Ishikawa (cell line): ENCODE measurements around the gene TMC3.

Experiments used
- CEBPB ChIP-seq: IDR thresholded peaks from 2 replicates; pipeline ENCODE4 v1.6.1; 2012
- EP300 ChIP-seq: IDR thresholded peaks from 2 replicates; pipeline ENCODE4 v1.6.1; 2012; ENCODE audit warnings: borderline replicate concordance
- MAX ChIP-seq: IDR thresholded peaks from 2 replicates; pipeline ENCODE4 v1.6.1; 2012
- RAD21 ChIP-seq: IDR thresholded peaks from 2 replicates; pipeline ENCODE4 v1.6.1; 2012; ENCODE audit warnings: low read depth
- TAF1 ChIP-seq: IDR thresholded peaks from 2 replicates; pipeline ENCODE4 v1.6.1; 2012; ENCODE audit warnings: low read depth, mild to moderate bottlenecking
- TCF12 ChIP-seq: IDR thresholded peaks from 2 replicates; pipeline ENCODE4 v1.6.1; 2012; ENCODE audit warnings: low read depth
- YY1 ChIP-seq: IDR thresholded peaks from 2 replicates; pipeline ENCODE4 v1.6.1; 2012; ENCODE audit warnings: low read depth
- TF ChIP-seq, protein P1 (sequence below): IDR thresholded peaks from 2 replicates; pipeline ENCODE4 v1.6.1; 2012; ENCODE audit warnings: low read depth, mild to moderate bottlenecking

- TF ChIP-seq TCF12 (no peak), CEBPB (no peak), RAD21 (no peak), EP300 (no peak), TAF1 (no peak), MAX (no peak), YY1 (no peak)
- TF ChIP-seq, protein P1, sequence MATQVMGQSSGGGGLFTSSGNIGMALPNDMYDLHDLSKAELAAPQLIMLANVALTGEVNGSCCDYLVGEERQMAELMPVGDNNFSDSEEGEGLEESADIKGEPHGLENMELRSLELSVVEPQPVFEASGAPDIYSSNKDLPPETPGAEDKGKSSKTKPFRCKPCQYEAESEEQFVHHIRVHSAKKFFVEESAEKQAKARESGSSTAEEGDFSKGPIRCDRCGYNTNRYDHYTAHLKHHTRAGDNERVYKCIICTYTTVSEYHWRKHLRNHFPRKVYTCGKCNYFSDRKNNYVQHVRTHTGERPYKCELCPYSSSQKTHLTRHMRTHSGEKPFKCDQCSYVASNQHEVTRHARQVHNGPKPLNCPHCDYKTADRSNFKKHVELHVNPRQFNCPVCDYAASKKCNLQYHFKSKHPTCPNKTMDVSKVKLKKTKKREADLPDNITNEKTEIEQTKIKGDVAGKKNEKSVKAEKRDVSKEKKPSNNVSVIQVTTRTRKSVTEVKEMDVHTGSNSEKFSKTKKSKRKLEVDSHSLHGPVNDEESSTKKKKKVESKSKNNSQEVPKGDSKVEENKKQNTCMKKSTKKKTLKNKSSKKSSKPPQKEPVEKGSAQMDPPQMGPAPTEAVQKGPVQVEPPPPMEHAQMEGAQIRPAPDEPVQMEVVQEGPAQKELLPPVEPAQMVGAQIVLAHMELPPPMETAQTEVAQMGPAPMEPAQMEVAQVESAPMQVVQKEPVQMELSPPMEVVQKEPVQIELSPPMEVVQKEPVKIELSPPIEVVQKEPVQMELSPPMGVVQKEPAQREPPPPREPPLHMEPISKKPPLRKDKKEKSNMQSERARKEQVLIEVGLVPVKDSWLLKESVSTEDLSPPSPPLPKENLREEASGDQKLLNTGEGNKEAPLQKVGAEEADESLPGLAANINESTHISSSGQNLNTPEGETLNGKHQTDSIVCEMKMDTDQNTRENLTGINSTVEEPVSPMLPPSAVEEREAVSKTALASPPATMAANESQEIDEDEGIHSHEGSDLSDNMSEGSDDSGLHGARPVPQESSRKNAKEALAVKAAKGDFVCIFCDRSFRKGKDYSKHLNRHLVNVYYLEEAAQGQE, result no peak
Observed at GRCh38 chr15:81376231-81376630, 2.2 kb upstream of the TMC3 start.
